ENCODE results near the gene SYNC.
"Not testable (repeated sequence)": the region's sequence is repeated elsewhere in the genome, so short reads cannot be mapped to it uniquely, and the experiment has no call there.

Gene SYNC

DNA sequence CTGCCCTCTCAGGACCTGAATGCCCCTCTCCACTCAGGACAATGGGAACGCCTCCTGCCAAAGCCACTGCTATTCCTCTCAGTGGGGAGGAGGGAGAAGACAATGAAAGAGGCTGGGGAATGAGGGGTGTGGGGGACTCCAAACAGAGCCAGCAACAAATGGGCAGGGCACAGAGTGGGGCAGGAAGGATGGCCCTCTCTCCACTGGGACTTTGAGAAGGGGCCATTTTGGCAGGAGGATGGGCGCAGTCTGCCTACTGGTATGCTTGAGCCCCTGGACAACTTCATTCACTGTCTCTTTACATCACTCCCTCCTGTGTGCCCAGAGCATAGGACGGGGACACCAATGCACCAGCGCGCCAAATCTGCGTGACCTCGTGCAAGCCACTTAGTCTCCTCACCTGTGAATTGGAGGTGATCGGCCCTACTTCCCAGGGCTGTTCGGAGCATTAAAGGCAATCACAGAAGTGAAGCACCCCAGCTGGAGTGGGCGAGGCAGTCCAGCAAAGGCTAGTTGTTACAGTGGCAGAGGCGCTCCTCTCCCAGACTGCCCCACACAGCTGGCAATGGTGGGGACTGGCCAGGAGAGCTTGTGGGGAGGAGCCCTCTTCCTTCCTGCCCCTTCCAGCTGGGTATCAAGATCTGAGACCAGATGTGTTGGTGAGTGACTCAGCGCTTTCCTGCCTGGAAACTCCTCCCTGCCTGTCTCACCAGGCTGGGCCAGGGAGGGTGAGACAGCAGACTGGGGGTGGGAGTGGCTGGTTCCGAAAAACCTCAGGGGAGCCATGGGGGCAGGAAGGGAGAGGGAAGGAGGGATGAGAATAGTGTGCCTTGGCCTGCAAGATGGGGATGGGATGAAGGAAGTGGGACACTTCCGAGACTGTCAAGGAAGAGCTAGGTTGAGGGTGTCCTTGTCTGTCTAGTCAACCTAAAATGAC lies 22.4 kb upstream of the SYNC start:
- DNase-seq (ENCODE audit: low spot score) (peak; percentile 92), FAIRE-seq (peak; percentile 88)

DNA sequence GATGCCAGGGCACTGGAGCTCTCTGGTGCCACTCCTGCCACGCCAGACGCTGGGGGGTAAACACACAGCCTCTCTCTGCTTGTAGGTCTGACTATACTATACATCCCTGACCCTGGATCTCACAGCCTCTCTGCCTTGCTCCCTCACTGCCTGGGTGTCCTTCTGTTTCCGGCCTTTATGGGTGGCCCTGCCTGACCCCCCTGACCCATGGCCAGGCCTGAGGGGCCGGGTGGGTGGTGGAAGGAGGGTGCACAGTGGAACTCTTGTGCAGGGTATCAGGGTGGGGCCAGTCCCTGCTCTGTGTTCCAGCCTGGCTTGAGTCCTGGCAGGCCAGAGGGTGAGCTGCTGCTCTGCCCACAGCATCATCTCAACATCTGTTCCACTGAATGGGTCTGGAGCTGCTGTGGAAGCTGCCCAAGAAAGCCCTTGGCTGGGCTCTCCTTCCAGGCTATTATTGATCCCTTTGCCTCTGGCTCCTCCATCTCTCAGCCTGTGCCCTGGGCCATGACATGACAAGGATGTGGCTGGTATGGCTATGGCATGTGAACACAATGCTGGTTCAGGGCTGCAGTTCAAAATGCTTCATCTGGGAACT lies 17.2 kb upstream of the SYNC start:
- no peak for DNase-seq (ENCODE audit: low spot score)
- FAIRE-seq = no peak

DNA sequence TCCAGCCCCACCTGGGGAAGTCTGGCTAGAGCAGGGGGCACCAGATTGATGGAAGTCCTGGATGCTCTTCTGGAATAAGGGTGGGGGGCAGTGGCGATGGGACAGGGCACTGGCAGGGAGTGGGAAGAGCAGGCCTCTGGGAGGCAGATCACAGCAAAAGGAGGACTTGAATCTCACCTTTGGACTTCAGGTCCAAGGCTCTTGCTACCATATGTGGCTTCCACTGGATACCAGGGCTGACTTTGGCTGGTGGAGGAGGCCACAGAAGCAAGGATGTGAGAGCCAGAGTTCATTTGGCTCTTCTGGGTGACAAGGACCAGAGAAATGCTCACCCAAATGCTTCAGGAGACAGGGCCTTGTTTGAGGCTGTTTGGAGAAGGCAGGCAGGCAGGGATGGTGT lies 16.0 kb upstream of the SYNC start:
- DNase-seq (ENCODE audit: low spot score) (no peak), FAIRE-seq (no peak)

DNA sequence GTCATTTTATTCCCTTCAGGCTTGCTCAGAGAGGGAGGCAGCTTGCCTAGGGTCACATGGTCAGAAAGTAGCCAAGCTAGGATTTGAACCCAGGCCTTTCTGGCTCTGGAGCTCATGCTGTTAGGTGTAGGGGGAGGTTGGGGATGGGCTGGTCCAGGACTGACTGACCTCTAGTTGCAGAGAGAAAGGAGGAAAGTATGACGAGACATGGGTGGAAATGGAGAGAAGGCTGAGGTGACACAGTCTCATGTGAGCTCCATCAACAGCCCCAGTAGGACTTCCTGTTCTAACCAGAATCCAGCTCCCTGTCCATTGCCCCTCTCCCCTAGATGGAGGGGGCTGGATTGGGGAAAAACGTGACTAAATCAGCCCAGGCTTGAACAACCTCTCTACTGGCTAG lies 15.5 kb upstream of the SYNC start:
- no peak for FAIRE-seq
- DNase-seq (ENCODE audit: low spot score) = no peak

DNA sequence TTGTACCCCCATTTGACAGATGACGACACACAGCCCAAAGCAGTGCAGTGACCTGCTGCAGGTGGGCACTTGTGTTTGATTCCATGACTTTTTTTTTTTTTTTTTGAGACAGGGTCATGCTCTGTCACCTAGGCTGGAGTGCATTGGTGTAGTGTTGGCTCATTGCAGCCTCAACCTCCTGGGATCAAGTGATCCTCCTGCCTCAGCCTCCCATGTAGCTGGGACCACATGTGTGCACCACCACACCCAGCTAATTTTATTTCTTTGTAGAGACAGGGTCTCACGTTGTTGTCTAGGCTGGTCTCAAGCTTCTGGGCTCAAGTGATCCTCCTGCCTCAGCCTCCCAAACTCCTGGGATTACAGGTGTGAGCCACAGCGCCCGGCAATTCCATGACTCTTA lies 14.9 kb upstream of the SYNC start:
- FAIRE-seq (no peak), DNase-seq (ENCODE audit: low spot score) (no peak)

DNA sequence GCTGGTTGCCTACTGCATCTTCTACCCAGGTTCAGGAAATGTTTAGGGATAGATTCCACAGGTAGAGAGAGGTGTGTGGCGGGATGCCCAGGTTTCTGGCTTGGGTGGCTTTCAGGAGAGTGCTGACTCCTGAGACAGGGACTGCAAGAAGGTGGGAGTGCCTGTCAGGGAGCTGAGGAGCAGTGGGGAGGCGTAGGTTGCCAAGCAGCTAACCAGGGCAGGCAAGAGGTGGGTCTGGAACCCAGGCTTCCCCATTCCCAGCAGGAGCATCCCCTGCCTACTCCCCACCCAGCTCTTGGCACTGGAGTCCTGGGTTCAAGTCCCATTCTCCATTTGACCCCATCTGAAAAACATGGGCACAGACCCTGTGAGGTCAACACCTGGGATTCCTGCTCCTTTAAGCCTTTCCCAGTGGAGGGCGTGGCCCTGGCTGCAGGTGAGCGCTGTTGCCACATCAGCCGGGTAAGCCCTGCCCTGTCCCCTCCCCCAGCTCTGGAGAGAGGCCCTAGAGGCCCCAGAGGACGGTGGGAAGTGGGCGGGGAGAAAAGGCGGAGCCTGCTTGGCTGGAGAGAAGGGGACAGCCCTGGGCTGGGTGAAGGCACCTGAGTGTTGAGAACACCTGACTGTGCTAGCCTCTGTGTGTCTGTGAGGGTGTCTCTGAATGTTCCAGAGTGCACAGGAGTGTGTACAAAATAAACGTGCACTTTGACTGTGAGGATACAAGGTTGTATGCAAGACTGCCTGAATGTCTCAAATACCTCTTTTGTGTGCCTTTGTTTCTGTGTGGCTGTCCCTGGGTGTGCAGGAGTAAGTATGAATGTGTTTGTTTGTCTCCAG lies 14.0 kb upstream of the SYNC start:
- FAIRE-seq (no peak), DNase-seq (ENCODE audit: low spot score) (peak; percentile 80)

DNA sequence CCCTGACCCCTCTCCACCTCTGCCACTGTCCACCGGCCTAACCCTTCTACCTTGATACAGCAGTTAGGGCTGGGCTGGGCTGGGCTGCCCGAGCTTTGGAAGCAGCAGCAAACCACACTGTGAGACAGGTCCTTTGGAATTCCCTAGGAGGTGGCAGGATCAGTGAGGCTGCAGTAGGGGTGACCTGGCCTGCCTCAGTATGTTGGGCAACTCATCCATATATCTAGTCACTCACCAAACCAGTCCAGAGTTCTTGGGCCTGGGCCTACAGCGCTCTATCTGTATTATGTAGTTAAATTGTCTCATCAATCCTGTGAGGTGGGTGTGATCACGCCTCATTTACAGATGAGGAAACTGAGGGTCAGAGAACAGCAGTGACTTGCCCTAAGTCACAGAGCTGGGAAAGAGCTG lies 13.3 kb upstream of the SYNC start:
- no peak for FAIRE-seq
- no peak for DNase-seq (ENCODE audit: low spot score)

DNA sequence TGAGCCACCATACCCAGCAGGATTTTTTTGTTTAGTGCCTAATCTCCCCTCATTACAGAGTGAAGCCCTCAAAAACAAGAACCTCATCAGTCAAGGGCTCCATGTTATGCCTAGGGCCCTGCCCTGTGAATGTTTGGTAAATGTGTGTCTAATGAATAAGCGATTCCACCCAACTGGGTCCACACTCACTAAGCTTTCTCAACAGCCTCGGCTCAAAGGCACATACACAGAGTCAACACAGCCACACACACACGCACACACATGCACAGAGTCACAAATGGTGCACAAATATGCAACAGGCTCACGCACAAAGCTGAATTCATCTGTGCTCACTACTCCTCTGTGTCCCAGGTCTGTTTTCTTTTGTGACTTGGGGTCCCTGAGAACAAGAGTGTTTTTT lies 11.7 kb upstream of the SYNC start:
- FAIRE-seq (no peak), DNase-seq (ENCODE audit: low spot score) (no peak)

DNA sequence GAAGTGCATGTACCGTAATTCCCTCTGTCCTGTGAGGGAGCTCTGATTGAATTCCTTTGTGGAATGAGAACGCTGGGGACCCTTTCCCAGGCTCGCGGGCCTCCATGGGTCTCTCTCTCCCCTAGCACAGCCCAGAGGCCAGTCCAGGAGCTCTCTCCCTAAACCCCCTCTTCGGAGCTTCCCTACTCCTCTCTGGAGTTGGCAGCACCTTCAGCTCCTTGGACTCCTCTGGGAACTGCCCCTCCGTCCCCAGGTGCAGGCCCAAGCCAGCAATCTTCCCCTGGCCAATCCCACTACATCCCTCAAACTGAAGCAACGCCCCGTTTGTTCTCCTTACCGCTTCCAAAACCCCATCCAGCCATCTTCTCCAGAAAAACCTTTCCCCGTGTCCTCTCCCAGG lies 10.5 kb upstream of the SYNC start:
- DNase-seq (ENCODE audit: low spot score) (no peak), FAIRE-seq (no peak)

DNA sequence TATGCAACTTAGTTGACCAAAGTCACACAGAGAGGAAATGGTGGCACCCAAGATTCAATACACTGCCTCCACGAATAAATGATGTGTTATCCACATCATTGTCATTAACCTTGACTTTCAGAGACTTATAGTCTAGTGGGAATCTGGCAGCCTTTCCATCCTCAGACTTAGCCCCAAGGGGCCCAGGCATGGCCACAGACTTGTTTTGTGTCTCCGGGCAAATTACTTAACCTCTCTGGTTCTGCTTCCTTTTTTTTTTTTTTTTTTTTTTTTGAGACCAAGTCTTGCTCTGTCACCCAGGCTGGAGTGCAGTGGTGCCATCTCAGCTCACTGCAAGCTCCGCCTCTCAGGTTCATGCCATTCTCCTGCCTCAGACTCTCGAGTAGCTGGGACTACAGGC lies 8.7 kb upstream of the SYNC start:
- DNase-seq (ENCODE audit: low spot score); FAIRE-seq: not testable (repeated sequence)

DNA sequence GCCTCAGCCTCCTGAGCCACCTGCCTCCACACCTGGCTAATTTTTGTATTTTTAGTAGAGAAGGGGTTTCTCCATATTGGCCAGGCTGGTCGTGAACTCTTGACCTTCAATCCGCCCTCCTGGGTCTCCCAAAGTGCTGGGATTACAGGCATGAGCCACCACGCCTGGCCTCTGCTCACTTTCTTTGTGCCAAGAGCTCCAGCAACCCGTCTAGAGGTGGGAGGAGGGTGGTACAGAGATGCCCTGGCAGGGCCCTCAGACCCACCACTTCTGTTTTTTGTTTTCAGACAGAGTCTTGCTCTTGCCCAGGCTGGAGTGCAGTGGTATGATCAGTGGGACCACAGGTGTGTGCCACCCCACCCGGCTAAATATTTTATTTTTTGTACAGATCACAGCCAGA lies 6.9 kb upstream of the SYNC start:
- no peak for FAIRE-seq
- no peak for DNase-seq (ENCODE audit: low spot score)

DNA sequence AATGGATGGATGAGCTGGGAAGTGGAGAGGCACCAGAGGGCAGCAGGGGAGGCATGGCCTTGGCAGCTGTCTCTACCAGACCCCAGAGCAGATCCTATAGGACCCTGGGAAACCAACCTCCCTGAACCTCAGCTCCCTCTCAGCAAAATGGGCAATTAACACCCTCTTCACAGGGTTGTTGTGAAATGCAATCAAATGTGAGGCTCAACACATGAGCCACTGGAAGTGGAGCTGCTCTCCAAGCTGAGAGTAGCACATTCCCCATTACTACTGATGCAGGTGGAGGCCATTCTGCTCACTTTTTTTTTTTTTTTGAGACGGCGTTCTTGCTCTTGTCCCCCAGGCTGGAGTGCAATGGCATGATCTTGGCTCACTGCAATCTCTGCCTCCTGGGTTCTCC lies 6.5 kb upstream of the SYNC start:
- FAIRE-seq (no peak), DNase-seq (ENCODE audit: low spot score) (no peak)

DNA sequence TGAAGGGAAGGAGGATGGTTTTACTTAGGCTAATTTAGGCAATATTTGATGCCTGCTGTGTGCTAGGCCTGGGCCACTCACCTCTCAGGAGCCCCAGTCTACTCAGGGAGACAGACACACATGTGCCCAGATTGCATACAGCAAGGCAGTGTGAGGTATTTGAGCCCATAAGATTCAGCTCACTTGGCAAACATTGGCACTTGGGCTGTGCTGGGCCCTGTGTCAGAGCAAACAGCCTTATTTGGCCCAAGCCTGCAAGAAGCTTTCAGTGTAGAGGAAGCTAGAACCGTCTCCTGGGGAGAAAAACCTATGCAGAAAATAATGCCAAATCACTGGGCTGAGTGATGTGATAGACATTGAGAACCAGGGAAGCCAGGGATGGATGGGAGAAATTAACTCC lies 3.9 kb upstream of the SYNC start:
- FAIRE-seq (no peak), DNase-seq (ENCODE audit: low spot score) (no peak)

DNA sequence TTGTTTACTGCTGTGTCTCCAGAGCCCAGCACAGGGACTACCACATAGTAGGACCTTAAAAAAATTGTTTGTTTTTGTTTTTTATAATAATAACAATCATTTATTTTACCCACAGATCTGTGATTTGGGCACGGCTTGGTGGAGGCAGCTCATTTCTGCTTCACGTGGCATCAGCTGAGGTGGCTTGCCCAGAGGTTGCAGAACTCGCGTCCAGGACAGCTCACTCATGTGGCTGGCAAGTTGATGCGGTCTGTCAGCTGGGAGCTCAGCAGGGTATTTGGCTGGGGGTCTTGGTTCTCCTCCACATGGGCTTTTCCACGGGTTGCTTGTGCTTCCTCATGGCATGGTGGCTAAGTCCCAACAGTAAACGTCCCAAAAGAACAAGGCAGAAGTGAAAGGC lies 2.9 kb upstream of the SYNC start:
- FAIRE-seq = no peak
- no peak for DNase-seq (ENCODE audit: low spot score)

DNA sequence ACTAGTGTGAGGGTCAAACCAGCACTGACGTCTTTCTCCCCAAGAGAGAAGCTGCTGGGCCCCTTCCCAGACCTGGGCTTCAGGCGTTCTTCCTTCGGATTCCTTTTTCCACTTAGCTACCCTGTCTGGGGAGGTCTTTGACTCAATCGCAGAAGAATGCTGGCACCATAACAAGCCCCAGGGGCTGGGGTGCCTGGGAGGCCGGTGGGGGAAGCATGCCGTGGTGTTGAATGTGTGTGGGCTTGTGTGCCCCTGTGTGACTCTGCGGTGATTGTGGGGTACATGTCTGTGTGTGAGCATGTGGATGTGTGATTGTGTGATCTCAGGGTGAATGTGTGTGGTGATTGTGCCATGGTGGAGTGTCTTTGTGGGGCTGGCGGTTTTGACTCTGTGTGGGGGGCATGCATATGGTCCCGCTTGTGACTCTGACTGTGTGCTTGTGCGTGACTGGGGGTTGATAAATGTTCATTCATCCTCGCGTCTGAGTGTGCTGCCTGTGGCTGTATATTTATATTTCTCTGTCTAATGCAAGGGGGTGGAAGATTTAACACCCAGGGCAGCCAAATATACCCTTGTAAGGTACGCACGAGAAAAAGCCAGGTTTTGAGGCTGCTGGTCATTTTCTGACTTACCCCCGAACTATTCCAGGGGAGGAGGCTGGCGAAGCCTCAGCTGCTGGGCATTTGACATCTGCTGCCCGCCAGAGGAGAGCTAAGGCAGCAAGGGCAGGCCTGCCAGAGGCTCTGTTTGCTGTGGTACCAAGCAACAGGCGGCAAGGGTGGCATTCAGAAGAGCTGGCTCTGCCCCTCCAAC lies 1.1 kb upstream of the SYNC start:
- peak; percentile 48 for DNase-seq (ENCODE audit: low spot score)
- no peak for FAIRE-seq

DNA sequence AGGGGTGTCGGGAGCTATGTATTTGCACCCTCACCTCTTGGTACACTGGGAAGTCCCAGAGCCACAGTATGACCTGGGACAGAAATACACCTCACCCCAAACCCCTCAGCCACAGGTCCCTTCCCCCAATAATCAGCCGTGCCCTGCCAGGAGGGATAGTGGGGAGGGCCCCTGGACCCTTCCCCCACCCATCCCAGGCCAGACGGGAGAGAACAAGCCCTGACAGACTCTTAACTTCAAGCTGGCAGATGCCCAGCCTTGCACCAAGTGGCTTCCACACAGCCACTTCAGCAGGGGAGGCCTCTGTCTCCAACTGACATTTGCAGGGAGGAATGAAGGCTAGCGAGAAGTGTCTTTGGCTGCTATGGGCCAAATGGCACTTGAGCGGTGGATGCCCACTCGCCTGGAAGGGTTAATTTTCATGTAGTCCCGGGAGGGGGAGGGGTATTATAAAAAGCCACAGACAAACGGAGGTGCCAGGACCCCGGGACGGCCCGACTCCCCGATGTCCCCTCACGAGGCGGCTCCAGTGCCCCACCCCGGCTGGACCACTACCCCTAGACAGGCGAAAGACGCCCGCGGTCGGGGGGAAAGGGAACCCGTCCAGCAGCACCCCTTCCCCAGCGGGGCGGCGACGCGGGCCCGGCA lies 495 bp downstream of the SYNC start:
- FAIRE-seq (no peak), DNase-seq (ENCODE audit: low spot score) (peak; percentile 34)

DNA sequence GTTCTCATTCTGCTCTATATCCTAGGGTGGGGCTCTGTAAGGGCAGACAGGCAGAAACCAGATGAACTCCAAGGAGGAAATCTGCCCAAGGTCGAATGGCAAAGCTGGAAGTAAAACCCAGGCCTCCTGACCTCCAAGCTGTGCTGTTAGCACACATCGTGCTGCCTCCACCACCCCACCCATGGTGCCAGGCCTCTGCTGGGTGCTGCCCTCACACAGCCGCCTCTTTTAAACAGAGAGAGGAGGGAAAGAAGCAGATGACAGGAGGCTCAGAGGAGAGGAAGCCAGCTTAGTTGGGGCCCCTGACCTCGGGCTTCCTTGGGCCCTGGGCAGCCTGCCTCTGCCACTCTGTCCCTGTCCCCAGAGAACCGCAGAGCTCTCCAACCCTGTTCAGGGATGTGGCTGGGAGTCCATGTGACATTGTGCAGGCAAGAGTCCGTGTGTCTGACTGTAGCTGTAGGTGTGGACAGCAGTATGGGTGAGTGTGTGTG lies 1.1 kb downstream of the SYNC start:
- FAIRE-seq (no peak), DNase-seq (ENCODE audit: low spot score) (no peak)

DNA sequence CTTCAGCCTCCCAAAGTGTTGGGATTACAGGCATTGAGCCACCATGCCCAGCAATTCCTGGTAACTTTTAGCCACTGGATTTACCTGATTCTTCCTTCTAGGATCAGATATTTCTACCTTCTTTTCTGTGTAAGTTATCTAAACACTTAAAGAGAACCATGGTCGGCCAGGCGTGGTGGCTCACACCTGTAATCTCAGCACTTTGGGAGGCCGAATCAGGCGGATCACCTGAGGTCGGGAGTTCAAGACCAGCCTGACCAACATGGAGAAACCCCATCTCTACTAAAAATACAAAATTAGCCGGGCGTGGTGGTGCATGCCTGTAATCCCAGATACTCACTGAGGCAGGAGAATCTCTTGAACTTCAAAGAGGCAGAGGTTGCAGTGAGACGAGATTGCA lies 5.6 kb downstream of the SYNC start:
- not testable (repeated sequence) for DNase-seq (ENCODE audit: low spot score); FAIRE-seq

DNA sequence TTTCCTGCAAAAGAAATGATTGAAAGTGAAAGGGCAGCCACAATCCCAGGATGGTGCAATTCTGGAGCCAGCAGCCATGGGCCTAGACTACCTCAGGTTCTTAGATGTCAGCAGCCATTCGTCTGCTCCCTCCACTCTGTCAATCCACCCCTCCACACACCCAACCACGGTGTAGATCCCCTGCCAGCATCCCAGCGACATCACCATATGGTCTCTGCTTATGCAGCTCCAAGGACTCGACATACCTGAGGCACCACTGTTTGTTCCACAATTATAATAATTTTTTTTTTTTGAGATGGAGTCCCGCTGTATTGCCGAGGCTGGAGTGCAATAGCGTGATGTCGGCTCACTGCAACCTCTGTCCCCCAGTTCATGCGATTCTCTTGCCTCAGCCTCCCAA lies 6.5 kb downstream of the SYNC start:
- FAIRE-seq (no peak), DNase-seq (ENCODE audit: low spot score) (no peak)

DNA sequence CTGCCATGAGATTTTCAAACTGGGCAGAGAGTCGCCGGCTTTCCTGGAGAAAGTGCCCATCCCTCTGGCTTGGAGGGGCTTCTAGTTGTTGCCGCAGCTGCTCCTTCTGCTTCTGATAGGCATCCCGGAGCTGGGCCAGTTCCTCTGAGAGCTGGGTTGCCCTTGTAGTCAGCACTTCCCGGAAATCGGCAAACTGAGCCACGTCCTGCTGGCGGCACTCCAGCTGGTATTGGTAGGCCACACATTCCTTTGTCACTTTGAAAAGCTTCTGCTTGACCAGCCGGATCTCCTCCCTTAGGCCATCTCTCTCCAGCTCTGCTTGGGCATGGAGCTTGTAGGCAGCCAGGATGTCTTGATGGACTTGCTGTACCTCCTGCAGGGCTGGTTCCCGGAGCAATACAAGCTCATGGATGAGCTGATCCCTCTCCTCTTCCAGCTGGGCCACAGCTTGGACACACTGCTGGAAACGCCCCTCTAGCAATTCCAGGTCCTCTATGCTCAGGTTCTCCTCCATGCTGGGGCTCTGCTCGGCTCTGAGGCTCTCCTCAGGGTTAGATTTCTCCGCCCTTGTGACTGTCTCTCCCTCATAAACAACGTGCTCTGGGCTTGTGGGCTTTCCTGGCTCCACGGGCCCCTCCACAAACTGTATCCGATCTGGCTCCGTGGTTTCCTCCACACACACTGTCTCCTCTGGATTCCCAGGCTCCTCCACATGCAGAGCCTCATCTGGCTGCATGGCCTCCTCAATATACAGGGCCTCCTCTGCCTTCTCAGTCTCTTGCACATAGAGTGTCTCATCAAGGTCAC lies 7.3 kb downstream of the SYNC start:
- DNase-seq (ENCODE audit: low spot score) (no peak), FAIRE-seq (no peak)

Measured in urothelium cell line (cell line).